HG02943 (cell line): ENCODE data around the gene MOSMO.
"Not testable (repeated sequence)": the region's sequence is repeated elsewhere in the genome, so short reads cannot be mapped to it uniquely, and the experiment has no call there.

Source experiments
- ATAC-seq: cut with Tn5 transposase; IDR thresholded peaks from one replicate; pipeline ENCODE4 v1.9.1; 2021; ENCODE audit warnings: mild to moderate bottlenecking, low read depth, moderate library complexity; ENCODE audit not compliant: unreplicated experiment

Gene MOSMO

GRCh38 chr16:22126037-22126558 lies 118.2 kb downstream of the MOSMO start:
- no peak for ATAC-seq

GRCh38 chr16:22128537-22128936 lies 120.6 kb downstream of the MOSMO start:
- not testable (repeated sequence) for ATAC-seq

GRCh38 chr16:22130528-22130927 lies 122.6 kb downstream of the MOSMO start:
- no peak for ATAC-seq

GRCh38 chr16:22132801-22133200 lies 124.9 kb downstream of the MOSMO start:
- ATAC-seq = no peak
